ENCODE data around the gene FSD2.
A peak's percentile ranks its signal among the peaks of the same experiment; 100 is the strongest.

- TF ChIP-seq POLR2AphosphoS5 (IDR thresholded peaks at IDR 0.05) (peak; percentile 98), POLR2A (IDR thresholded peaks at IDR 0.05) (peak in 3 of 4 donors; percentile 95 to 98 (median 97)), CTCF (IDR thresholded peaks at IDR 0.05) (peak in 2 of 6 experiments; percentile 25 to 31), EP300 (IDR thresholded peaks at IDR 0.05) (peak in 1 of 4 donors; percentile 61)
These were observed 3.6 kb upstream of the FSD2 start, which contains the start of gene WHAMM for GRCh38 chr15:82809308-82810060.

All from upper lobe of left lung (tissue), 4 donors.